T-helper 2 cell treated with Interferon-gamma antibody and Interleukin-4, amounts not matched to agents 100 ng/mL and 5 ng/mL, for 36 hours (primary cell): Measurements from ENCODE around the gene GLI2. TPM values are rescaled to one million over a fixed set of nuclear protein-coding genes. Genes with fewer than 3 reads are reported as not detected.

ENCODE experiments used
- intact Hi-C: fragments of 100-400 bp; cut with micrococcal nuclease; formaldehyde crosslinking; loops from one replicate; pipeline ENCODE4 v1.15.1; 2023
- total RNA-seq: library from RNA; stranded (reverse); gene quantifications from 2 replicates; pipeline ENCODE4 v1.2.3, GENCODE V29; 2022

The GLI2 gene
- total RNA-seq, 1 donor from 2014 or later = 0.36 TPM

DNA sequence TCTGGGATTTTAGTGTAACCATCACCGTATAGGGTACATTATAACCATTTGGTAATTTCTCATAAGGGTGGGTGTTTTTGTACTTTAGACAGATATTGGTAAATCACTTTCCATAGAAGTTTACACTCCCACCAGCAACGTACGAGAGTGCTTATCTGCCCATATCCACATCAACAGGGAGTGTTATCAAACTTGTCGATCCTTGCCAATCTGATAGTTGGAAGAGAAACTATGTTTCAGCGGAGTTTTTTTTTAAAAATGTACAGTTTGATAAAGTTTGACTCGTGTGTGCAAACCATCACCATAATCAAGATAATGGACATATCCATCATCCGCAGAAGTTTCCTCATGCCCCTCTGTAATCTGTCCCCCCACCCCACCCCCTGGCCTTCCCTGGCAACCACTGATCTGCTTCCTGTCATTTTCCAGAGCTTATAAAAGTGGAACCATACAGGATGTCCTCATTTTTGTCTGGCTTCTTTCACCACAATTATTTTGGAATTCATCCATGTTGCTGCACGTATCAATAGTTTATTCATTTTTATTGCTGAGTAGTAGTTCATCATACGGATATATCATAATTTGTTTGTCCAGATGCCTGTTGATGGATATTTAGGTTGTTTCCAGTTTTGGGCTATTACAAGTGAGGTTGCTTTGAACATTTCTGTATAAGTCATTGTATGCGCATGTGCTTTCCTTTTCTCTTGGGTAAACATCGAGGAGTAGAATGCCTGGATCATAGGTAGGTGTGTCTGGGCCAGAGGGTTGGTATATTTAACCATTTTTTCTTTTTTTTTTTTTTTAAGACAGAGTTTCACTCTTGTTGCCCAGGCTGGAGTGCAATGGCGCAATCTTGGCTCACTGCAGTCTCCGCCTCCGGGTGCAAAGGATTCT, 18.6 kb downstream of the GLI2 start:
- intact Hi-C loops = no loop called here

- intact Hi-C loops = no loop called here
Measured at GRCh38 chr2:120758181-120759144, 22.8 kb downstream of the GLI2 start.

DNA sequence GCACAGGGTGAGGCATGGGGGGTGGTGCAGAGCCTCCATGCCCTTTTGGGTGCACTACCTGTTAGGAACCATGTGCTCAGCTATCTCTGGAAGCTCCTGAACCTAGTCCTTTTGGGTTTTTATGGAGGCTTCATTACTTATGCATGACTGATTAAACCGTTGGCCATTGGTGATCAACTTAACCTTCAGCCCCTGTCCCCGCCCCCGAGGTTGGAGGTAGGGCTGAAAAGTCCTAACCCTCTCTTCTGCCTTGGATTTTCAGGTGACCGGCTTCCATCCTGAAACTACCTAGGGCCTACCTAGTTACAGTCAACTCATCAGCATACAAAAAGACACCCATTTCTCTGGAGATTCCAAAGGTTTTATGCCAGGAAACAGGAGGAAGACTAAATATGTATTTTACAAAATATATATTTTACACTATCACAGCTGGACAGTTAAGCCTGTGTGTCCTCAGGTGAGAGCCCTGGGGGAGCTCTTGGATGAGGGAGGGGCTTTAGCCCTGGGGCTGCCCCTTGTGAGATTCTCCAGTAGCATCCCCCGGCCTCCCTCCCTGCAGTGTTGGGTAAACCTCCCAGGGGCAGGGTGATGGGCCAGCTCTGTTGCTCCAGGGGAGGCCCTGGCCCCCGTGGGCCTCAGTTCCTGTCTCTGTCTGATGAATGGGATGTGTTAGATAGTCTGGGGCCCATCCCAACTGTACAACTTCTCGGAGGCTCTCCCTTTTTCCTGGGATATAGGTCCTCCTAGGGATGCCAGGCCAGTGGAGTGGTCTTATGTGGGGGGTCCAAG, 24.1 kb downstream of the GLI2 start:
- intact Hi-C loops = no loop called here

DNA sequence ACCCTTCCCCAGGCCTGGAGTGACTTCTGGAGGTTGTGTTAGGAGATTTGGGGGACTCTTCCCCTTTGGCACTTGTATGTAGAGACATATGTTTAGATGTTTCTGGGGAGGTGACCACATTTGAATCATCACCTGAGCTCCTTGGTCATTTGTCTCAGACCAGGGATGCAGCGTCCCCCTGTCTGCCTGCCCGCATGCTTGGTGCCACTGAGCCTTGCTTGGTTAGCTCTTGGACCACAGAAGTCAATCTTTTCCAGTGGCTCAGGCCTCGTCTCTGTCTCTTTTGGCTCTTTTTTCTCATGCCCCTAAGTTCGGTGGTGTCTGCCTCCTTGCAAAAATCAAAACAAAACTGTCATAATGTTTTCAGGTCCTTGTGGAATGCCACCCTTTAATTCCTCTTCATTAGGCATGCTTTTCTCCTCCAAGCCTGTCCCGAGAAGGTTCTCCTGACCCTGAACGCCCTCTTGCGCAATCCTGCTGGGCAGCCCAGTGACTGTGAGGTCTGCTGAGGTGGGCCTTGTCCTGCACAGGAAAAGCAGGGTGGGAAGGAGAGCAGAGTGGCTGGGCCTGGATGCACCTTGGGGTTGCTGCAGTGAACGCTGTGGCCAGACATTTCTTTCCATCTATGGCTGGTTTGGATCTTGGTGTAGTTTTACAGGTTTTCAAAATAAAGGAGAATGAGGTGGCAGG, 24.9 kb downstream of the GLI2 start:
- intact Hi-C loops = no loop called here

DNA sequence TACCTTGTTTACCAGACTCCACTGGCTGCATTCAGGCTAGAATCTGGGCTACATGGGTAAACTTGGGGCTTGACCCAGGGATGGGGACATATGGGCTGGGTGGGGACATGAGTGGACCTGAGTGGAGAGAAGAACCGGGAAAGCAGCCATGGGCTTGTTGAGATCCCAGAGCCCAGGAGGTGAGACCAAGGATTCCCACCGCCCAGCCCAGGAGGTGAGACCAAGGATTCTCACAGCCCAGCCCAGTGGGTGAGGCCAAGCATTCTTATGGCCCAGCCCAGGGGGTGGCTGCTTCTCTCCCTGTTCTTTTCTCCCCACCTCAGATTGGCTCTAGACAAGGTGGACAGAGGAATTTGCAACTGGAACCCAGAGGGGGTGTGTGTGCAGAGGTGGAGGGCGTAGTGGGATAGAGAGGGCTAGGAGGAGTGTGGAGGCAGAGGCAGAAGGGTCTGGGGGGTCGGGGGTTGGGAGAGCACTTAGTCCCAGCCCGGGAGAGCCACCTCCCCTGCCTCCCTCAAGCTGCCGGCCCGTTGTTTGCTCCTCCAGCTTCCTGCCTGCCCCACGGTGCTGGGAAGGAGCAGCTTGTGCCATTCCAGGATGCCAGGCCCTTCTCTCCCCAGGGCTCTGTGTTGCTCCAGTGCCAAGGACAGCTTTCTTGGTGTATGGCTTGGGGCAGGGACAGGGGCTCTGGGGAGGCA, 25.6 kb downstream of the GLI2 start:
- intact Hi-C loops = no loop called here

DNA sequence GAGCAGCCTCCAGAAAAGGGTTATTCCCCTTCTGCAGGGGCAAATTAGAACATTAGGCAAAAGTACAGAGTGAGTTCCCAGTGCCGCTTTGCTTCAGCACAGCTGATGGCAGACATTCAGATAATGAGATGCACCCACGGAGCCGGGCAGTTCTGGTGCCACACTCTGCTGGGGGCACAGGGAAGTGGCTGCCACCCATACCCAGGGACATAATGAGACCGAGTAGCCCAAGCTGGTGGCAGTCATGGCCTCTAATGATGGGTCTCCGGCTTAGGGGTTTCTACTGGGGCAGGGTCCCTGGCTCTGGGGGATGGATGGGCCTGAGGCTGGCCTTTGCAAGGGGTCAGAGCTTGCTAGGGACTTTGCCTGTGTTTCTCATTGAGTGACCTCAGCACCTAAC, 26.2 kb downstream of the GLI2 start:
- intact Hi-C loops = no loop called here

- intact Hi-C loops = no loop called here
Measured at GRCh38 chr2:120762341-120763061, 26.8 kb downstream of the GLI2 start.

DNA sequence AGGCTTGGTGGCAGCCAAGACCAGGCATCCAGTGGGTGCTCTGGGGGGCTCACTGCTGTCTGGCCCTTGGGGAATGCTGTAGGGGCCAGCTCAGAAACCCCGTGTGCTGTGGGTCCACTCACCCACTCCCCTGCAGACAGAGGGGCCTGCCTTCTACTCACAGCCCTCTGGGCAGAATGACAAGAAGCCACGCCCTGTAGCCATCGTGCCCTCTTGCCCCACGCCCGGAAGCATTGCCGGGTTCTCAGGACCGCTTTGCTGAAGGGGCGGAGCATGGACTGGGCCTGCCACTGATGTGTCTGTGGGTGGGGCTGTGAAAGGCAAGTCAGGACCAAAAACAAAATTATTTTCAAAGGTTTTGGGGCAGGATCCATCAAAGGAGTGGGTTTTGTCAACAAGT, 27.8 kb downstream of the GLI2 start:
- intact Hi-C loops = no loop called here

DNA sequence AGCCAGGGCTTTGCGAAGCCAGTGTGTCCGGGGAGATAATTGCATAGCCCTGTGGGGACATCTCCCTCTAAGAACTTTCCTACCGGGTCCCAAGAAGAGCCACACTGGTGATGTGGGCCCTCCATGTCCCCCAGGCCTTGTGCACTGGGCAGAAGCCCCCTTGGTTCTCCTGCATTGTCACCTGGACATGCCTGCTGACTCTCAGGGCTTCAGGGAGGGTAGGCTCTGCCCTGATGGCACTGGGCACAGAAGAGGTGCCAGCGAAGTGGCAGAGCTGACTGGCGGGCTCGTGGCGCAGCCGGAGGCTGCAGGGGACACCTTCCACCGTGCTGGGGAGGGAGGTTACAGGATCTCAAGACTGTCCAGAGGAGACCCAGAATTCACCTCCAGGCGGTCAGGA, 28.3 kb downstream of the GLI2 start:
- intact Hi-C loops = no loop called here

- intact Hi-C loops = no loop called here
Measured at GRCh38 chr2:120764492-120764891, 28.8 kb downstream of the GLI2 start.

DNA sequence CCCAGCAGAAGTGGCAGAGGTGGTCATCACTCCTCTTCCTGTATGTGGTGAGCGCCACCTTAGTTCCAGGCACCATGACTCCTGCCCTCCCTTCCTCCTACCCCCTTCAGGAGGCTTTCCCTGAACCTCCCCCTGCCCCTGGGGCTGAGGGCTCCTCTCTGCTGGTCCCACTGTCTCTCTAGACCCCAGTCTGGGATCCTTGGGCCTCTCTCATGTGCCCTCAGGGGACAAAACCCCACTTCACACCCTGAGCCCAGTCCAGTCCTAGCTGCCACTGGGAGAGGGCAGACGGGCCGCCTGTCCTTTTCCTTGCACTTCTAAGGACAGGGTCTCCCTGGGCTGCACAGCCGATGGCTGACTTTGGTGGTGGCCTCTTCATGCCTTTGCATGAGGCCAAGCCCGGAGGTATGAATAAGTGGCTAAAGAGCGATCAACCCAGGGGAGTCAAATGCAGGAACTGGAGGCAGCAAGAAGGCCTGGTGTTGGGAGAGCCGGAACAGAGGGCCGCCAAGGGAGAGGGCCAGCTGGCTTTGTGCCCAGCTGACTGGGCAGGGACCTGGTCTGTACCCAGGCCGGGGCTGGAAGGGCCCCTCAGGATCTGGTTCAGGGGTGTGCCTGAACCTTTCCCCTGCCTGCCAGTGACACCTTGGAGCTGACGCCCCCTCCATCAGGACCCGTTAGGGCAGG, 29.5 kb downstream of the GLI2 start:
- intact Hi-C loops = no loop called here

GRCh38 chr2:120765678-120766469, 30.2 kb downstream of the GLI2 start:
- intact Hi-C loops = no loop called here

- intact Hi-C loops = no loop called here
Measured at GRCh38 chr2:120766470-120767351, 31.0 kb downstream of the GLI2 start.

DNA sequence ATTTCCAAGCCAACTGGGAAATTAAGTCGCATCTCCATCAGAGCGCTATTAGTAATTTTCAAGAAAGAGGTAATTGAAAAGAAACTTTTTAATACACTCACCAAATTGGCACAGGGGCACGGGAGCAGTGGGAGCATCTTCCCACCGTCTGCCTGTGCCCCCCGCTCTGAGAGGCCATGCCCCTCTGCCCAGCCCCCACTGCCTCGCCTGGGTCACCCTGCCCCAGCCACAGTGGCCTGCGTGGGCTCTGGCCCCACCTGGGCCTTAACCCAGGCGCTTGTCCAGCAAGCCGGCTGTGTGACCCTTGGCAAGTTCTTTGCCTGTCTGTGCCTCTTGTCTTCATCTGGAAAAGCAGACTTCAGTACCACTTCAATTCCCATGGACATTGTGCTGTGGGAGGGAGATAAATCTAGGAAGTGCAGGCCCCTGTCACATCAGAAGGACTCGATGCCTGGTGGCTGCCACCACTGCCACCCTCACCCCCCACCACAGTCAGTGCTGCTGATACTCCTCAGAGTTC, 31.9 kb downstream of the GLI2 start:
- intact Hi-C loops = no loop called here

DNA sequence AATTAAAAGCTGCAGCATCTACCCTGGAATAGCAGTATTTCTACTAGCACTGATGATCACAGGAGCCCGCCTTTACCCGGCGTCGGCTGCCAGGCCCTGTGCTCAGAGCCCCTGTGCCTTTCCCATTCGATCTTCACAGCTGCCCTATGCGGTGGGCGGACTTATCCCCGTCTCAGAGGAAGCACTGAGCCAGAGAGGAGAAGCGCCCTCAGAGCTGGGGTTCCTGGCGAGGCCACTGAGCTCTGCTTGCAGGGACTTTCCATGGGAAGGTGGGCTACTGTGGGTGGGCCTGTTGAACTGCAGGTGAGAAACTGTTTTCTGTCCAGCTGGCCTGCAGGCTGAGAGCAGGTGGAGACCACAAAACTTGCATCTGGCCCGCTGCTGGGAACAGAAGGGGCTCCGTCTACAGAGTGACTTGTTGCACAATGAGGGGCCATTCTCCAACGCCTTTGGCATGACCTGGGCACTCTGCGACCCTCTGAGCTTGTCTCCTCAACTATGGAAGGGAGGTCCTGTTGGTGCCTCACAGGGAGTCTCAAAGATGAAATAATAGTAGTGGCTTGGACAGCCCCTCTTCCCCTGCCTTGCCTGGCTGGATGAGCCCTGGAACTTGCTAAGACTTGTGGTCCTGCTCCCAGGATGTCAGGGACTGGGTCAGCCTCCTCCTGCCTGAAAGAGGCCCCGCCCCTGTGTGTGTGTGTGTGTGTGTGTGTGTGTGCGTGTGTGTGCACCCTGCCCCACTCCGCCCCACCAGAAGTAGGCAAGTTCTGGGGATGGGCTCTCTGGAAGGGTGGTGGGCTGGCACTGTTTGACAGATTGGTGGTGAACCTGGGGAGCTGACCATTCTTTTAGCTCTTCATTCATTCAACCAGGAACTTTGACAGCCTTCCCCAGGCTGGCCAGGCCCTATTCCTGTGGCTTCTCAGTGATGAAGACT, 32.7 kb downstream of the GLI2 start:
- intact Hi-C loops = no loop called here
